ENCODE data around the gene TANC1. TPM values are rescaled to one million over a fixed set of nuclear protein-coding genes. Genes with fewer than 3 reads are reported as not detected.

TANC1 gene
- total and polyA plus RNA-seq, 2 experiments from 2014 or later = 22.1 to 34.8 TPM

DNA sequence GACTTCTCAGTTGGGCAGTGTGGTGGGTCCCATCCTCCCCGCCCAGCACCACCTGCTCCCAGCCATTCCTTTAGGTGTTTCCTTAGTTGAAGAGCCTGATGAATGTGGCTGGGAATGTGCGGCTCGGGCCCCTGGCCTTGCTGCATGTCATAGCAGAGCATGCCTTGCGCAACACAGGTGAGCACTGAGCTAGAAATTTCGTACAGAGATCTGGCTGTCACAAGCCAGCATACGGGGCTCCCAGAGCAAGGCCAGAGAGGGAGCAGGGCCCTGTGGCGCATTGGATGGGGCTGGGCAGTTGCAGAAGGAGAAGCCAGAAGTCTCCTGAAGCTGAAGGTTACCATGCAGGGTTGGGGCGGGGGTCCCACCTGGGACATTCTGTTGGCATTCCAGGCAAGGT, 188.4 kb downstream of the TANC1 start:
- DNase-seq (ENCODE audit: low read depth in 1 of 2, low spot score in 1 of 2) = no peak
- TF ChIP-seq, protein P1, sequence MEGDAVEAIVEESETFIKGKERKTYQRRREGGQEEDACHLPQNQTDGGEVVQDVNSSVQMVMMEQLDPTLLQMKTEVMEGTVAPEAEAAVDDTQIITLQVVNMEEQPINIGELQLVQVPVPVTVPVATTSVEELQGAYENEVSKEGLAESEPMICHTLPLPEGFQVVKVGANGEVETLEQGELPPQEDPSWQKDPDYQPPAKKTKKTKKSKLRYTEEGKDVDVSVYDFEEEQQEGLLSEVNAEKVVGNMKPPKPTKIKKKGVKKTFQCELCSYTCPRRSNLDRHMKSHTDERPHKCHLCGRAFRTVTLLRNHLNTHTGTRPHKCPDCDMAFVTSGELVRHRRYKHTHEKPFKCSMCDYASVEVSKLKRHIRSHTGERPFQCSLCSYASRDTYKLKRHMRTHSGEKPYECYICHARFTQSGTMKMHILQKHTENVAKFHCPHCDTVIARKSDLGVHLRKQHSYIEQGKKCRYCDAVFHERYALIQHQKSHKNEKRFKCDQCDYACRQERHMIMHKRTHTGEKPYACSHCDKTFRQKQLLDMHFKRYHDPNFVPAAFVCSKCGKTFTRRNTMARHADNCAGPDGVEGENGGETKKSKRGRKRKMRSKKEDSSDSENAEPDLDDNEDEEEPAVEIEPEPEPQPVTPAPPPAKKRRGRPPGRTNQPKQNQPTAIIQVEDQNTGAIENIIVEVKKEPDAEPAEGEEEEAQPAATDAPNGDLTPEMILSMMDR (IDR thresholded peaks at IDR 0.05; ENCODE audit: low read depth, low read length) = no peak
- Histone ChIP-seq H3K27ac (peak overlapping the region; percentile 31), H3K4me3 (no peak overlapping the region), H3K4me1 (ENCODE audit: low read depth) (peaks cover 7% of the 10 kb centered on the region), H3K9me3 (ENCODE audit: low read depth) (no peaks in the 10 kb centered on the region), H3K36me3 (no peaks in the 10 kb centered on the region), H3K27me3 (no peaks in the 10 kb centered on the region)

DNA sequence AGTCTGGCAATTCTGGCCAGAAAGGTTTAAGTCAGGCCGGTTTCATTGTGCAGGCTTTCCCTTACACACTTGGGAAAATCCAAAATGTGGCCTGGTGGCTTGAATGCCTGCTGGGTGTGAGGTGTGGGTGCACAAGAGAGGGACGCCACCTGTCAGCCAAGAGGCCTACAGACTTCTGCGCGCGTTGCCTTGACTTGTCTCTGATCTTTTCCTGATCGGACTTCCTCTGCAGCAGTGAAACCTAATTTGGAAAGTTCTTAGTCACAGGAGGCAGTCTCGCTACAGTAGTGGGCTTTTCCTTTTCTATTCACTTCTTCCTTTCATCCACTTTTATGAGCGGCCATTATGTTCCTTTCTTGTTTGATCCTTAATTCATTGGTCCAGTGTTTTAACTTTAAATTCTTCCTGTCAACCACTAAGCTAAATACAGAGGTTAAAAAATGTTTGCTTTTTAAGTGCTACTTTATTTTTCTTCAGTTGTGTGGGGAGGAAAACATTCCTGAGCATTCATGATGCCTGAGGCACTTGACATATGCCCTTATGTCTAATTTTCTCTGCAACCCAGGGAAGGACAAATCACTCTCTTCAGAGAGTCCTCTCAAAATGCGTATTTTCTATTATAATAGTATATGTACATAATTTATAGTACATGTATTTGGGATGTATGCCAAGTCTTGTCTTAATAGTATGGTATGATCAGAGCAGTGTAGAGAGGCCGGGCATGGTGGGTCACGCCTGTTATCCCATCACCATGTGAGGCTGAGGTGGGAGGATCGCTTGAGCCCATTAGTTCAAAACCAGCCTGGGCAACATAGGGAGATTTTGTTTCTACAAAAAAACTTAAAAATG, 189.1 kb downstream of the TANC1 start:
- H3K9me3 ChIP-seq (ENCODE audit: low read depth) = no peaks in the 10 kb centered on the region
- H3K27ac ChIP-seq = peak overlapping the region; percentile 31
- no peaks in the 10 kb centered on the region for H3K36me3 ChIP-seq
- DNase-seq (ENCODE audit: low read depth in 1 of 2, low spot score in 1 of 2) = no peak
- peaks cover 7% of the 10 kb centered on the region for H3K4me1 ChIP-seq (ENCODE audit: low read depth)
- TF ChIP-seq, protein P1 (IDR thresholded peaks at IDR 0.05; ENCODE audit: low read depth, low read length) = no peak
- H3K27me3 ChIP-seq = no peaks in the 10 kb centered on the region
- H3K4me3 ChIP-seq = no peak overlapping the region

DNA sequence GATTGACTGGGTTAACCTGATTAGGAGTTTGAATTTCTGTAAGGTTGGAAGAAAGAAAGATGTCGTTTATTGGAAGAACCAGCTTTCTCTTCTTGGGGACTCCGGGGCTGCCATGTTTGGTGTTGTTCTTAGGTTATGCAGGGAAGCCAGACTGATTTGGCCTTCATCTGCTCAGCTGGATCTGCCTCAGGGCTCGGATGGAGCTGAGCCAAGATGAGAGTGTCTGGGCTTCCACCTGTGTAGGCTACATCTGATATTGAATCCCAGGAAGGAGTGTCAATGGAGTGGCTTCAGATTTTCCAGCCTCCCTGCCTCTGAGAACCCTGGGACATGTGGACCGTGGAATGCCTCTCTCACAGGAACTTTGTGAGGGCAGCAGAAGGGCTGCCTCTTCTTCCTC, 192.0 kb downstream of the TANC1 start:
- peaks cover 22% of the 10 kb centered on the region for H3K4me1 ChIP-seq (ENCODE audit: low read depth)
- no peak overlapping the region for H3K4me3 ChIP-seq
- H3K27ac ChIP-seq = no peak overlapping the region
- H3K9me3 ChIP-seq (ENCODE audit: low read depth) = no peaks in the 10 kb centered on the region
- DNase-seq (ENCODE audit: low read depth in 1 of 2, low spot score in 1 of 2) = no peak
- H3K36me3 ChIP-seq = no peaks in the 10 kb centered on the region
- H3K27me3 ChIP-seq = no peaks in the 10 kb centered on the region
- TF ChIP-seq, protein P1 (IDR thresholded peaks at IDR 0.05; ENCODE audit: low read depth, low read length) = no peak

DNA sequence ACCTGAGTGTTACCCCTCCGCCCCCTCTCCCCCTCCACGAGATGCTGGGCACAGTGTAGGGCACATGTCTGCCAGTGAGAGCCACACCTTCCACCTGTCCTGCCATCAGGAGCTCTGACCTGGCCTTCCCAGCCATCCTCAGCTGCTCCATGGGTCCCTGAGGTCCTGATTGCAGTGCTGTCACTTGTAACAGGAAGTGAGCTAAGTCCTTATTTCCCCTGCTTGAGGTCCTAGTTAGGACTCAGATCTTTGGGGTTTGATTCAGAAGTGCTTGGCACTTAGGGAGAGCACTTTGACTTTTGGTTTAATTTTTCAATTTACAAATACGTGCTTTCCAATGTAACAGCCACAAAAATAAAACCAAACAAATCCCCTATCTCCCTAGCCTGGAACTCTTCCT, 192.5 kb downstream of the TANC1 start:
- Histone ChIP-seq H3K4me3 (no peak overlapping the region), H3K4me1 (ENCODE audit: low read depth) (peaks cover 27% of the 10 kb centered on the region), H3K27me3 (no peaks in the 10 kb centered on the region), H3K36me3 (no peaks in the 10 kb centered on the region), H3K27ac (no peak overlapping the region), H3K9me3 (ENCODE audit: low read depth) (no peaks in the 10 kb centered on the region)
- no peak for DNase-seq (ENCODE audit: low read depth in 1 of 2, low spot score in 1 of 2)
- TF ChIP-seq, protein P1 (IDR thresholded peaks at IDR 0.05; ENCODE audit: low read depth, low read length) = no peak

GRCh38 chr2:159163930-159164329, 195.5 kb downstream of the TANC1 start:
- Histone ChIP-seq H3K27ac (peak overlapping the region; percentile 96), H3K27me3 (no peaks in the 10 kb centered on the region), H3K4me3 (no peak overlapping the region), H3K4me1 (ENCODE audit: low read depth) (peaks cover 20% of the 10 kb centered on the region), H3K9me3 (ENCODE audit: low read depth) (no peaks in the 10 kb centered on the region), H3K36me3 (no peaks in the 10 kb centered on the region)
- TF ChIP-seq, protein P1 (IDR thresholded peaks at IDR 0.05; ENCODE audit: low read depth, low read length) = no peak
- no peak for DNase-seq (ENCODE audit: low read depth in 1 of 2, low spot score in 1 of 2)
